Activated naive CD4-positive, alpha-beta T cell (primary cell): ENCODE results near the gene MYL3.

ENCODE experiments used
- DNase-seq, 4 experiments: peaks; one replicate each; lab custom pipeline; 2025; lab: John Stamatoyannopoulos, UW

Gene MYL3

GRCh38 chr3:46849686-46850467 lies 13.4 kb downstream of the MYL3 start:
- no peak for DNase-seq

- no peak for DNase-seq
These were observed 14.1 kb downstream of the MYL3 start for GRCh38 chr3:46849045-46849631.

- DNase-seq, result no peak
These were observed 14.8 kb downstream of the MYL3 start for GRCh38 chr3:46848271-46849044.

- no peak for DNase-seq
These were observed 15.5 kb downstream of the MYL3 start for GRCh38 chr3:46847744-46848143.

- DNase-seq, result no peak
These were observed 16.4 kb downstream of the MYL3 start for GRCh38 chr3:46846624-46847542.

- DNase-seq, result peak; percentile 34 to 81 (median 62)
These were observed 17.2 kb downstream of the MYL3 start for GRCh38 chr3:46845860-46846623.

GRCh38 chr3:46845397-46845859 lies 17.8 kb downstream of the MYL3 start:
- no peak for DNase-seq

GRCh38 chr3:46844881-46845312 lies 18.3 kb downstream of the MYL3 start:
- no peak for DNase-seq

- no peak for DNase-seq
These were observed 18.8 kb downstream of the MYL3 start for GRCh38 chr3:46844397-46844796.

GRCh38 chr3:46843508-46843907 lies 19.7 kb downstream of the MYL3 start:
- DNase-seq, result no peak

- no peak for DNase-seq
These were observed 22.8 kb downstream of the MYL3 start for GRCh38 chr3:46840491-46840890.

- DNase-seq, result no peak
These were observed 24.9 kb downstream of the MYL3 start for GRCh38 chr3:46838301-46838700.

- no peak for DNase-seq
These were observed 27.8 kb downstream of the MYL3 start for GRCh38 chr3:46835491-46835890.

- DNase-seq, result no peak
These were observed 28.2 kb downstream of the MYL3 start for GRCh38 chr3:46835054-46835453.

- DNase-seq, result no peak
These were observed 29.6 kb downstream of the MYL3 start for GRCh38 chr3:46833346-46834300.

- no peak for DNase-seq
These were observed 31.4 kb downstream of the MYL3 start for GRCh38 chr3:46831841-46832240.

- DNase-seq, result no peak
These were observed 31.9 kb downstream of the MYL3 start for GRCh38 chr3:46831316-46831715.

- no peak for DNase-seq
These were observed 32.4 kb downstream of the MYL3 start for GRCh38 chr3:46830801-46831200.

- DNase-seq, result no peak
These were observed 33.5 kb downstream of the MYL3 start for GRCh38 chr3:46829699-46830208.

GRCh38 chr3:46825450-46825849 lies 37.8 kb downstream of the MYL3 start:
- no peak for DNase-seq
